Upper lobe of left lung (tissue), 4 donors: ENCODE results near the gene XPNPEP1.

Source experiments
- POLR2AphosphoS5 ChIP-seq, 2 donors: sonication (generic); formaldehyde crosslinking; IDR thresholded peaks; one replicate each; pipeline ENCODE4 v1.5.1; 2017; ENCODE audit warnings: antibody characterized with exemption in 2 of 2
- TF ChIP-seq, protein P1 (sequence below), 6 experiments: fragments of 450-650 bp in 4 of 6; fragments of 200-600 bp in 2 of 6; sonication (generic) in 2 of 6; IDR thresholded peaks; one replicate each; pipeline ENCODE4 v1.5.1; 2016 to 2019; ENCODE audit warnings: antibody characterized with exemption in 6 of 6

DNA sequence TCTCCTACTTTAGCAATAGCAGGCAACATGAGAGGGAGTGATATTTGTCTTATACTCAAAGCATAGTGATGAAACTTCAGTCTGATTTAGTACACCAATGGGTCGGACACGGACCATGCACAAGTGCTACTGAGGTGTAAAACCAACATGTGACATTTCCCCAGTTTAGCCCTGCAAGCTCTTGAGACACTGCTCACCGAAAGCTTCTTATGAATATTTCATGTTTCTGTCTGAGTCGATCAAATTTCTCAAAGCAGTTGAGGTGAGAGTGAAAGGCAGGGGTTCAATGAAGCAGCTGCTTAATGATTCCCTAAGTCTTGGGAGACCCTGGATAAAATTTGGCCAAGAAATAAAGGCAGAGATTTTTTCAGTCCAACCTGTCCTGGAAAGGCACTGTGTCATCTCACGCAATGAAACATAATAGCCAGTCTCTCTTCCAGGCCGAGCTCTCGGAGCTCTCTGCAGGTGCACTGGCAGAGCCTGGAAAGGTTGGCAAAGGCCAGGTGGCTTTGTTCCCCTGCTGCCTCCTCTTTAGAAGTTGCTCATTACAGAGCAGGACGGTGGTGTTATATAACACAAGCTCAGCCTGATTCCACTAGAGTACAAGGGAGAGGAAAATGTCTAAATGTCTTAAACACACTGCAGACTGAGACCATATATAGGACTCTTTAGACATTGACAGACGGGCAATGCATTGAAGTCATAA is 33.9 kb upstream of the XPNPEP1 start:
- no peak for TF ChIP-seq POLR2AphosphoS5 (IDR thresholded peaks at IDR 0.05)
- TF ChIP-seq, protein P1, sequence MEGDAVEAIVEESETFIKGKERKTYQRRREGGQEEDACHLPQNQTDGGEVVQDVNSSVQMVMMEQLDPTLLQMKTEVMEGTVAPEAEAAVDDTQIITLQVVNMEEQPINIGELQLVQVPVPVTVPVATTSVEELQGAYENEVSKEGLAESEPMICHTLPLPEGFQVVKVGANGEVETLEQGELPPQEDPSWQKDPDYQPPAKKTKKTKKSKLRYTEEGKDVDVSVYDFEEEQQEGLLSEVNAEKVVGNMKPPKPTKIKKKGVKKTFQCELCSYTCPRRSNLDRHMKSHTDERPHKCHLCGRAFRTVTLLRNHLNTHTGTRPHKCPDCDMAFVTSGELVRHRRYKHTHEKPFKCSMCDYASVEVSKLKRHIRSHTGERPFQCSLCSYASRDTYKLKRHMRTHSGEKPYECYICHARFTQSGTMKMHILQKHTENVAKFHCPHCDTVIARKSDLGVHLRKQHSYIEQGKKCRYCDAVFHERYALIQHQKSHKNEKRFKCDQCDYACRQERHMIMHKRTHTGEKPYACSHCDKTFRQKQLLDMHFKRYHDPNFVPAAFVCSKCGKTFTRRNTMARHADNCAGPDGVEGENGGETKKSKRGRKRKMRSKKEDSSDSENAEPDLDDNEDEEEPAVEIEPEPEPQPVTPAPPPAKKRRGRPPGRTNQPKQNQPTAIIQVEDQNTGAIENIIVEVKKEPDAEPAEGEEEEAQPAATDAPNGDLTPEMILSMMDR (IDR thresholded peaks at IDR 0.05), result no peak
